Measurements from ENCODE around the gene PTPRO. TPM values are rescaled to one million over a fixed set of nuclear protein-coding genes. Genes with fewer than 3 reads are reported as not detected.

The PTPRO gene
- polyA plus RNA-seq, 1 of the 3 experiments (the other 2 are of a cell fraction), result 1.4 TPM

- TF ChIP-seq REST (IDR thresholded peaks at IDR 0.05; ENCODE audit: low read depth, low read length), result no peak
- TF ChIP-seq FOXJ3 (CRISPR knock-in tag; IDR thresholded peaks at IDR 0.05), result no peak
These were observed 233.1 kb downstream of the PTPRO start (continued) for GRCh38 chr12:15555446-15555845.

DNA sequence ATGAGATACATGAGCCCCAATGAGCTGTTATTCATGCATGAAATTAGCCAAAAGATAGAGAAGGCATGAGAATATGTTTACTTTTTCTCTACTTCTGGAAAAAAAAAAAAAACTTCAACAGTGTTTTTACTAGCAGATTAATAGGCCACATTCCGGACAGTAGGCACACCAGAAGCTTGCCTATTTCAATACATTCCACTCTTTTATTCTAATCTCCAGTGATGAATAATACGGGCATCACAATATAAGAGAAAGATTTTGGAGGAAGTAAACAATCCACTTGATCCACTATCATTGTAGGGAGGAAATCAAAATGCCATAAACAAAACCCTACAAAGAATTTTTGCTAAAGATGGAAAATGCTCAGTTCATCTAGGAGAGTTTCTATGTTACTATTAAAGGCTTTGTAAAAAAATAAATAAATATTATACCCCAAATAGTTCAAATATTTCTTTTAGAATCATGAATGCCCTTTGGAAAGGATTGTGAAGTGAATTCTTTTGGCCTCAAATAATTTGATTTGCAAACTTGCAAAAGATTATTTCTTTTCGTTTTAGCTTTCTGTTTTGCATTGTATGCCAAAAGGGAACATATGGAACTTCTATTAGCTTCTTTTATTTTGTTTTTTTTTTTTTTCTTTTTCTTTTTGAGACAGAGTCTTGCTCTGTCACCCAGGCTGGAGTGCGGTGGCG lies 234.2 kb downstream of the PTPRO start:
- Histone ChIP-seq H3K27me3 (ENCODE audit: insufficient read depth) (no peaks in the 10 kb centered on the region), H3K4me2 (no peak overlapping the region), H3K9me2 (no peaks in the 10 kb centered on the region), H2AFZ (ENCODE audit: low read depth) (no peak overlapping the region), H3K9me3 (no peaks in the 10 kb centered on the region), H3F3A (replicated peaks; ENCODE audit: insufficient read depth) (peaks cover 13% of the 10 kb centered on the region), H3K9ac (no peak overlapping the region), H3K27ac (ENCODE audit: low read depth in 2 of 2, low read length in 1 of 2) (peak overlapping the region in 1 of 2 experiments; percentile 53; a peak in 1 of 4 replicates), H4K20me1 (ENCODE audit: insufficient read depth) (no peaks in the 10 kb centered on the region), H3K36me3 (replicated peaks in 1 of 2; ENCODE audit: control insufficient read depth in 1 of 2, insufficient read depth in 2 of 2, low read length in 1 of 2) (no peaks in the 10 kb centered on the region), H3K4me3 (ENCODE audit: low read depth in 2 of 2, low read length in 1 of 2) (no peak overlapping the region), H3K4me1 (ENCODE audit: control insufficient read depth in 1 of 2, insufficient read depth in 2 of 2, low read depth in 1 of 2, low read length in 1 of 2) (peaks cover 0 to 5% of the 10 kb centered on the region in 2 experiments; a peak in 1 of 4 replicates), H3K79me2 (ENCODE audit: insufficient read depth) (no peaks in the 10 kb centered on the region)
- CTCF ChIA-PET, result interaction anchor here (0.6 to 1.9 kb wide), 2 partner anchors 168 to 280 kb away, joined by 3 to 4 read pairs; no protein-coding TSS in a partner anchor
- TF ChIP-seq ZBTB33 (IDR thresholded peaks at IDR 0.05; ENCODE audit: borderline replicate concordance, low read depth) (no peak), RCOR1 (IDR thresholded peaks at IDR 0.05; ENCODE audit: low read length) (no peak), ELF1 (IDR thresholded peaks at IDR 0.05) (no peak)
- POLR2A ChIA-PET, result no interaction called here
- 70% methylated on average over 5 of the region's 5 CpGs for WGBS (ENCODE audit: low lambda C conversion rate)
- DNase-seq, result no peak

- Histone ChIP-seq H3K79me2 (ENCODE audit: insufficient read depth) (no peaks in the 10 kb centered on the region), H3K9ac (no peak overlapping the region), H3K27ac (ENCODE audit: low read depth in 2 of 2, low read length in 1 of 2) (peak overlapping the region in 1 of 2 experiments; percentile 39; a peak in 2 of 4 replicates), H3K9me2 (no peaks in the 10 kb centered on the region), H3K27me3 (ENCODE audit: insufficient read depth) (no peaks in the 10 kb centered on the region), H4K20me1 (ENCODE audit: insufficient read depth) (no peaks in the 10 kb centered on the region), H3K4me3 (ENCODE audit: low read depth in 2 of 2, low read length in 1 of 2) (no peak overlapping the region), H3F3A (replicated peaks; ENCODE audit: insufficient read depth) (peaks cover 8% of the 10 kb centered on the region), H3K9me3 (no peaks in the 10 kb centered on the region), H3K36me3 (replicated peaks in 1 of 2; ENCODE audit: control insufficient read depth in 1 of 2, insufficient read depth in 2 of 2, low read length in 1 of 2) (no peaks in the 10 kb centered on the region), H3K4me2 (no peak overlapping the region), H3K4me1 (ENCODE audit: control insufficient read depth in 1 of 2, insufficient read depth in 2 of 2, low read depth in 1 of 2, low read length in 1 of 2) (peaks cover 0 to 5% of the 10 kb centered on the region in 2 experiments; a peak in 1 of 4 replicates), H2AFZ (ENCODE audit: low read depth) (no peak overlapping the region; the same call in 1 of the 2 replicates)
- 83% methylated on average over 2 of the region's 2 CpGs for WGBS (ENCODE audit: low lambda C conversion rate)
- ChIA-PET POLR2A (no interaction called here), CTCF (interaction anchor here (0.7 to 1.6 kb wide), 3 partner anchors 11 to 27 kb away, joined by 3 to 5 read pairs (median 4); no protein-coding TSS in a partner anchor)
- DNase-seq, result no peak
- peak; percentile 38; the same call in 1 of the 2 replicates for TF ChIP-seq FOSL2 (IDR thresholded peaks at IDR 0.05; ENCODE audit: borderline replicate concordance, low read depth)
- TF ChIP-seq CHD2 (IDR thresholded peaks at IDR 0.05; ENCODE audit: low read length, partially characterized antibody), result no peak
- TF ChIP-seq TAF1 (IDR thresholded peaks at IDR 0.05; ENCODE audit: borderline replicate concordance, low read depth, low read length), result no peak
- TF ChIP-seq SMC3 (IDR thresholded peaks at IDR 0.05; ENCODE audit: low read depth, low read length), result no peak
- TF ChIP-seq, protein P1, sequence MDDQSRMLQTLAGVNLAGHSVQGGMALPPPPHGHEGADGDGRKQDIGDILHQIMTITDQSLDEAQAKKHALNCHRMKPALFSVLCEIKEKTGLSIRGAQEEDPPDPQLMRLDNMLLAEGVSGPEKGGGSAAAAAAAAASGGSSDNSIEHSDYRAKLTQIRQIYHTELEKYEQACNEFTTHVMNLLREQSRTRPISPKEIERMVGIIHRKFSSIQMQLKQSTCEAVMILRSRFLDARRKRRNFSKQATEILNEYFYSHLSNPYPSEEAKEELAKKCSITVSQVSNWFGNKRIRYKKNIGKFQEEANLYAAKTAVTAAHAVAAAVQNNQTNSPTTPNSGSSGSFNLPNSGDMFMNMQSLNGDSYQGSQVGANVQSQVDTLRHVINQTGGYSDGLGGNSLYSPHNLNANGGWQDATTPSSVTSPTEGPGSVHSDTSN (IDR thresholded peaks at IDR 0.05), result peak; percentile 44; the same call in 1 of the 2 replicates
These were observed 236.7 kb downstream of the PTPRO start for GRCh38 chr12:15558915-15559528.

All from SK-N-SH (cell line).